Stimulated activated CD8-positive, alpha-beta memory T cell treated with anti-CD3 and anti-CD28 coated beads, Interleukin-12 subunit alpha, Interleukin-12 subunit beta, amount 100 ng/mL, for 4 hours (primary cell): ENCODE measurements around the gene TEK.

Experiments used
- DNase-seq: peaks from one replicate; pipeline ENCODE4 v3.0.0-alpha.2; 2020; ENCODE audit warnings: low read depth

The TEK gene

DNA sequence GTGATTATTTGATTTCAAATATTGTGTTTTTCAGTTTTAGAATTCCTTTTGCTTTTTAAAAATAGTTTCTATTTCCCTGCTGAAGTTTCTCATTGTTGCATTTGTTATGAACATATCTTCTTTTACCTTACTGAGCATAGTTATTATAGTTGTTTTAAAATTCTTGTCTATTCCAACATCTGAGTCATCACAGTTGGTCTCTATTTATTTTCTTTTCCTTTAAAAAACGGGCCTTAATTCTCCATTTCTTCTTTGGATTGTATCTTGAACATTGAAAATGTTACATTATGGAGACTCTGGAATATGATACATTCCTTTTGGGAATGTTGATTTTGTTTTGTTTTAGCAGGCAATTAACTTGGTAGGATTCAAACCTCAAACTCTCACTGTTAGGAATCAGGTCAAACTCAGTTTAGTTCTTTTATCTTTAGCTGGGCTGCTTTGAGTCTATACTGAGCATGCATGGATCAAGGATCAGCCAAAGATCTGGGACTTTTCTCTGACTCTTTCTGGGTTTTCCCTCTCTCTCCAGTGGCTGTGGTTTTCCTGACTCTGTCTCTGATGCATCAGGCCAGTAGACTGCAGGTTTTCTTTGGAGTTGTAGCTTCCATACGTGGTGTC lies 70.3 kb downstream of the TEK start:
- DNase-seq, result no peak

DNA sequence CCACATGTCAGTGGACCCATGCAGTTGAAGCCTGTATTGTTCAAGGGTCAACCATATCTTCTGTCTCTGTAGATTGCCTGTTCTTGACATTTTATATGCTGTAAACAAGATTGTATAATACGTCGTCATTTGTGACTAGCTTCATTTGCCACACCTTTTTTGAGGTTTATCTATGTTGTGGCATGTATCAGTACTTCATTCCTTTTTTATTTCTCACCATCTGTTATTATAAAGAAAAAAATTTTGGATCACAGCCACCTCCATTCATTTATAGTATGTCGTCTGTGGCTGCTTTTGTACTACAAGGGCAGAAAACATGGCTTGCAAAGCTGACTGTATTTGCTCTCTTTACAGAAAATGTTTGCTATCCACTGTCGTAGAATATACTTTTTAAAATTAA lies 72.4 kb downstream of the TEK start:
- no peak for DNase-seq

DNA sequence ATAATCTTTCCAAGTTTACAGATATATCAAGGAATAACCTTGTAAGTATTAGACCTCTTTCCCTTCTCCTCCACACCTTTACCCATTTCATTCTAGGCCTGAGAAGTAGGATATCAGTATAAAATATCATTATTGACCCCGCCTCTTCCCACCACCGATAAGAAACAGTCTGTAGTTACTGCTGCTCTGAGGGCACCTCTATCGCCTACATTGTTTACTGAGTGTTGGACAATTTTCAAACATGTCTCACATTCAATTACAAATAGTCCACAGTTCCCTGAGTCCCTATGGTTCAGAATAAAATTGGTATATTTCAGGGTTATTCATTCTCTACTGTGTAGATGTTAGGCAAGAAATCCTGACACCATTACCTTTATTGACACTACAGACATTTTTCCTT lies 73.4 kb downstream of the TEK start:
- DNase-seq, result no peak

DNA sequence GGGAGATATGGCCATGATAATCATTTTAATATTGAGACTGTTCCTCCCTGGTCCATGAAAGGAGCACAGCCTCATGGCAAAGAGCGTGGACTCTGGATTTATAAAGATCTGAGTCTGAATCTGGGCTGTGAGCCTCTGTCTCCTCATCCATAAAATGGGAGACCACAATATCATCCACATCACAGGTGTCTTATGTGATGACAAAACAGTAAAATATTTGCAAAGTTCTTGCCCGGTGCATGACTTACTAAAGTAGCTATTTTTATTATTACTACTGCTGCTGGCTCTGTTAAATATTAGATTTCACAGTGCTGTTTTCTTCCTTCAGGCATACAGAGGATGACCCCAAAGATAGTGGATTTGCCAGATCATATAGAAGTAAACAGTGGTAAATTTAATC lies 74.1 kb downstream of the TEK start:
- no peak for DNase-seq

DNA sequence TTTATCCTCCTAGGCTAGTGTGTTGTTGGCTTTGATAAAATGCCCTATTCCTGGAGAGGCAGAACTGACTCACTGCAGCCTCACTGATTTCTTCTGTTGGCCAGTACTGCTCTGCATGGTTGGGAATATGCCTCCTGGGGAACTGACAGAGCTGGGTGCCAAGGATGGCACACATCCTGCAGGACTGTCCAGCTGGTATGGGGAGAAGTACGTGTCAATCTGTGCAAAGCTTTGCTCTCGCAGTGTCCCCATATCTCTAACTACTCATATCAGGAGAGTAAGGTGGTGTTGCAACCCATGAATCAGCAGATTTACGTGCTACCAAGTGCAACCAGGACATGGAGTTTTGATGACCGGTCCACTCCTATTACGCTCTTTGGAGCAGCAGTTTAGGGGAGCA lies 74.7 kb downstream of the TEK start:
- no peak for DNase-seq

DNA sequence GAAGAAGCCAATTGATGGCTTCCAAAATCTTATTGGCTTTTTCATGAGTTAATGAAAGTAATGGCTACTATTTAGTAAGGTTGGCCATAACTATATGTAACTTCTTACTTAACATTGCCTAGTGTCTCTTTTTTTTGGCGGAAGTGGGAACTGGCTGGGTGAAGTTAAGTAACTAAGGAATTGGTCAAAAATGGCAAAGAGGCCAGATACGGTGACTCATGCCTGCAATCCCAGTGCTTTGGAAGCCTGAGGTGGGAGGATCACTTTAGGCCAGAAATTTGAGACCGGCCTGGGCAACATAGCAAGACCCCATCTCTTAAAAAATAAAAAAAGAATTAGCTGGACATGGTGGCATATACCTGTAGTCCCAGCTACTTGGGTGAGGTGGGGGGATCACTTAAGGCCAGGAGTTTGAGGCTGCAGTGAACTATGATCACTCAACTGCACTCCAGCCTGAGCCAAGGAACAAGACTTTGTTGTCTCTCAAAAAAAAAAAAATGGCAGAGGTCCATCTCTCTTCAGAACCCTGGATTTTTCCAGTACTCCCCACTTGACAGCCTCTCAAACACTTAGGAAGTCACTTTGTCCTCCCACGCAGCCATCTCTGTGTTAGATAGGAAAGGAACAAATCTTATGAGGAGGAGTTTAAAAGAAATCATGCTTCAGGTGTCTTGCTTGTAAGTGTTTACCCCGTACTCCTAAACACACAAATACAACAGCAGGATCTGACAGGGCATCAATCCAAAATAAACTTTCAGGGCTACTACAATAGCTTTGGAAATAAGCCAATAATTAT lies 75.7 kb downstream of the TEK start:
- DNase-seq, result no peak

DNA sequence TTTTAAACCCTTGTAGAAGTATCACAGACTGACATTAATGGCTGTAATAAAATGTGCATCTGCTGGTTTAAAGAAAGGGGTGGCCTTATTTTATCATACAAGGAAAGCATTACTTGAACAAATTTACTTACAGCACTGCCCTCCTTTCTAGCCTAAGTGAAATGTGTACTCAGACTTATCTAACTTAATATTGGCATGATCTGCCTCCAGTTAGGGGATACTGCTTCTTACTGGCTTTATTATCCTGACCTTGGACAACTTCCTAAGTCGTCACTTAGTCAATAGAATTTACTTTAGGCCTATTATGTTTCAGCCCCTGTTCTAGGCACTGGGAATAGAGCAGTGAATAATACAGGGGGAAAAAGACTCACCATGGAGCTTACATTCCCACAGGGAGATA lies 79.4 kb downstream of the TEK start:
- DNase-seq, result no peak

DNA sequence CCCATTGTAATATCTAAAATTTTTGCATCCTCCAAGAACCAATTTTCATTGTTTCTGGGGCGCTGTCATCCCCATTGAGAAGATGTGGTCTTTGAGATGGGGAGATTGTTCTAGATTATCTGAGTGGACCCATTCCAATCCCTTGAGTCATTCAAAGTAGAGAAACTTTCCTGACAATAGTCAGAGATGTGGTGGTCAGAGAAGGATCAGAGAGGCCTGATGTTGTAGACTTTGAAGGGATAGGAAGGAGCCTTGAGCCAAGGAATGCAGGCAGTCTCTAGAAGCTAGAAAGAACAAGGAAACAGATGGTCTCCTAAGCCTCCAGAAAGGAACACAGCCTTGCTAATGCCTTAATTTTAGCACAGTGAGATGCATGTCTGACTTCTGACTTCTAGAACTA lies 80.4 kb downstream of the TEK start:
- no peak for DNase-seq

DNA sequence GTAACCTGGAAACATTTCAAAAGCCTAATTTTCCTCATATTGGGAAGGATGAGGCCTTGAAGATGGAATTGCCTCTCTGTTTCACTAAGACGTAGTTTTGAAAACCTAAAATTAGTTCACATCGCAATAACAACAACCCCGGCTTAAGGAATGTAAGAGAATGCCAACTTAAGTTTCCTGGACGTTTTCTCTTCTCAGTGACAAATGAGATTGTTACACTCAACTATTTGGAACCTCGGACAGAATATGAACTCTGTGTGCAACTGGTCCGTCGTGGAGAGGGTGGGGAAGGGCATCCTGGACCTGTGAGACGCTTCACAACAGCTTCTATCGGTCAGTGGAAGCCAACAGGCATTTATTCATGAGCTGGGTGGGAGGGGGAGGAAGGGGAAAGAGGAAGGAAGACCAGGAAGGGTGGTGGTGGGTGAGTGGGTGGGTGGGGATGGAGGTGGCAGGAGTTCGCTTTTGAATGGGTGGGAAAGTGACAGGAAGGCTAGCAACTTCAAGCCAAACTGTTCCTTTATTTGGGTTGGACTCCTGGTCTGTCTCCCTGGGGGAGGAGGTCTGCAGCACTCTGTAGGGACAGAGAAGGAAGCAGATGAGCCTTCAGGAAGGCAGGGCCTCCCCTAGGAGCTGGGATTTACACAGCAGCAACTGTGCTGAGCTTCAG lies 83.4 kb downstream of the TEK start:
- no peak for DNase-seq

DNA sequence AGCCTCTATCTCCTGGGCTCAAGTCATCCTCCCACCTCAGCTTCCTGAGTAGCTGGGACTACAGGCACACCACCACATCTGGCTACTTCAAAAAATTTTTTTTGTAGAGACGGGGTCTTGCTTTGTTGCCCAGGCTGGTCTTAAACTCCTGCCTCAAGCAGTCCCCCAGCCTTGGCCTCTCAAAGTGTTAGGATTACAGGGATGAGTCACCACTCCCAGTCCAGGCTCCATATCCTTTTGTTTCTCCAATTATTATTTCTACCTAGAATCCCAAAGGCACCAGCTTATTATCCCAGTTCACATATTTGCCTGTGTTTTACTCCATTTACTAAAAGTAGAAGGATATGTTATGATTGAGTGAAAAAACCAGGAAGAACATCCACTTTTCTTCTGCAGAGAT lies 84.9 kb downstream of the TEK start:
- DNase-seq, result no peak

DNA sequence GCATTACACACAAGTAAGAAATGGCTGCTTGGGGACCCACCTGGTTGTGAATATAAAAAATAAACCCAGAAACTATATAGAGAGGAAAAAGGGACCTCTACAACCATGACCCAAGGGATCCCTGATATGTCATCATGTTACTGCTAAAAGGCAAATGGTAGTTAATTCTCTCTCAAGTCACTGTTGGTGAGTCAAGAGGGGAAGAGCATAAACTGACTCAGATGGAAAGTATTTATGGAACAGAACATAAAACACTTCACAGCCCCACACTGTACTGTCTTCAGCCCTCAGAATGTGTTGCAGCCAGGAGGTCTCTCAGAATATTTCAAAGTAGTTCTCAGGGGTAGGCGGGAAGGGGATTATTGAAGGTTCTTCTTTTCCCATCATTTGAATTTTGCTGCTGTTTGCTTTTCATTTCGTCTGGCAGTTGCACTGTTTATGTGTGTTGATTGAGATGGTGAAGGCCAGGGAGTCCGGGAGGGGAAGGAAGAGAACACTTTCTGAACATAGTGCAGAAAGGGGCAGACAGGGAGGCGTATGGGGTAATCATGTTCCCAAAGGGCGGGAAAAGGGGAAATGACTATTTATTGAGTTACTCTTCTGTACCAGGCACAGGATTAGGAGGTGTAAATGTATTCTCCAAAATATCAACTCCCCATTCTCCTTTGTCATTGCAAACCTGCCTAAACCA lies 85.5 kb downstream of the TEK start:
- no peak for DNase-seq

DNA sequence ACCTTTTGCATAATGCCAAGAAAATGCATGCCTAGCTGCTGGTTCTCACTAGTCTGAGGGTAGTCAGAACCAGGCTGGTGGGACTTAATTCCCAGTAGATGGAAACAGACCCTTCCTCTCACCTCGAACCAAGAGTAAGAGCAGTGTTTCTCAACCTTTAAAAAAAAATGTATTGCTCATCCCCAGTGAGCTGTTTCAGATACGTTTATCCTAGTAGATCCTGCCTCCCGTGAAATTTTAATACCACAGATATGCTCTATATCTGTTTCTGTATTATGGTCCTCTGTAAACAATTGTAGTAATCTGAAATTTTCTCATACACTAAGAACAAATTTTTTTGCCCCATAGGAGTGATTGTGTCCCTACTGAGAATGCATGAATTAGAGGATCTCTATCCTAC lies 86.2 kb downstream of the TEK start:
- DNase-seq, result no peak

DNA sequence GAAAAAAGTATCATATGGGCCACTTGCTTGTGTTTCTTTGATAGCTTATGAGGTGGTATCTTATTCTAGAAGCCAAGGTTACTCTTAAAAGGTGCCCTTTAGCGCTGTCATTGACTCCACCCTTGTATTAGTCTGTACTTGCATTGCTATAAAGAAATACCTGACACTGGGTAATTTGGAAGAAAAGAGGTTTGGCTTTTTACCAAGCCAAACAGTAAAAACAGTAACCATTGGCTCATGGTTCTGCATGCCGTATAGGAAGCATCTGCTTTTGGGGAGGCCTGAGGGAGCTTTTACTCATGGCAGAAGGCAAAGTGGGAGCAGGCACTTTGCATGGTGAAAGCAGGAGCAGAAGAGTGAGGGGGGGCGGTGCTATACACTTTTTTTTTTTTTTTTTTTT lies 87.4 kb downstream of the TEK start:
- no peak for DNase-seq

DNA sequence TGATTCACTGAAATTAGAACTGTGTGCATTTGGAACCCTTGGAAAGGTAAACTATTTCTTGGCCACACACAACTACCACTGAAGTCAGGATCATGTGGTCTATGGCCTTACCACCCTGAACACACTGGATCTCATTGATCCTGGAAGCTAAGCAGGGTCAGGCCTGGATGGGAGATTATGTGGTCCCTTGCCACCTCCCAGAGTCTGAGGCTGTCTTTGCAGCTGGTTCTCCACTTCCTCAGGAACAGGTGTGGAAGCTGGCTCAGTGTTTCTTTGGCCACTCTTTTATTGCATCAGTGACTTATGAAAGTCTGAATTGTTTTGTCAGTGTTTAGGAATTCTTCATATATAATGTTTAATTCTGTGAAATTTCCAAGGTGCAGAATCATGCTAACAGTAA lies 89.2 kb downstream of the TEK start:
- no peak for DNase-seq

DNA sequence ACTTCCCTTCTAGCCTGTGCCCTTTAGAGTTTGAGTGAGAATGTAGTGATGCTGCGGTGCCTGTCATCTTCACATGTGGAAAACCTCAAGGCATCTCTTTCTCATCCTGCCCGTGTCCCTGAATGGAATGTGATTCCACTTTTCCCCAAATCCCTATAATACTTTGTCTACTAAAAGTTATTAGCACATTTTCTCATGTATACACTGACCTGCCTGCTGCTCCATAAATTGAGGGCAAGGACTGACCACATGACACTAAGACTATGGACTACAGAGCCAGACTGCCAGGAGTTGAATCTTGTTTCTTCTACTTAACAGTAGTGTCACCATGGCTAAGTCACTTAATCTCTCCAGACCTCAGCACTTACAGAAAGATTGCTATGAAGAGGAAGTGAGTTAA lies 93.0 kb downstream of the TEK start:
- no peak for DNase-seq

DNA sequence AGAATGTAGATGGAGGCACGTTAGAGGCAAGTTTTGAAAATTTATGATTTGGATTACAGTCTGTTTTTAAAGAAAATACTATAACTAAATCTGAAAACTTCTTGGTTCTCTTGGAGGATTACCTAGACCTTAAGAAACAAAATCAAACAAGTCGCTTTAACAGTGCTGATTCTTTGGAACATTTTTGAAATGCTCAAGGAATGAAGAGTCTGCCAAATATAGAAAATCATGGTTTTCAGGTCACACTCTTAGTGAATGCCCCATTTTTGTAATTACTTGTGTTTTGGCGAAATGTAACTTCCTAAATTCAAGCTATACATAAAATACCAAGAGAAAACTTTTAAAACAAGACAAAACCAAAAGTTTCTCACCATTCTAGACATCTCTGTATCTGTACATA lies 94.8 kb downstream of the TEK start:
- DNase-seq, result no peak

DNA sequence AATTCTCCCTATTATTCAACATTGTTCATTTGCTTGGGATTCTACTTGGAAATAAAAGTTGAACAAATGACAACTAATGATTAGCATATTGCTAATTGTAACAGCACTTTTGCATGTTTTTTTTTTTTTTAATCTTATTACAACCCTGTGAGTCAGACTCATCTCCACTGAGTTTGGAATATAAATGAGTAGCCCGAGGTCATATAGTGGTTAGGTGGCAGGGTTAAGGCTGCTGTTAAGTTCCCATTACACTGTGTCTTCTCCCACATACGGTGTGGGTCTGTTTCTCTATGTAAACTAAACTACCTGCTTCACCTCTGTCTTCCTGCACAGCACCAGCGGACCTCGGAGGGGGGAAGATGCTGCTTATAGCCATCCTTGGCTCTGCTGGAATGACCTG lies 95.6 kb downstream of the TEK start:
- no peak for DNase-seq

DNA sequence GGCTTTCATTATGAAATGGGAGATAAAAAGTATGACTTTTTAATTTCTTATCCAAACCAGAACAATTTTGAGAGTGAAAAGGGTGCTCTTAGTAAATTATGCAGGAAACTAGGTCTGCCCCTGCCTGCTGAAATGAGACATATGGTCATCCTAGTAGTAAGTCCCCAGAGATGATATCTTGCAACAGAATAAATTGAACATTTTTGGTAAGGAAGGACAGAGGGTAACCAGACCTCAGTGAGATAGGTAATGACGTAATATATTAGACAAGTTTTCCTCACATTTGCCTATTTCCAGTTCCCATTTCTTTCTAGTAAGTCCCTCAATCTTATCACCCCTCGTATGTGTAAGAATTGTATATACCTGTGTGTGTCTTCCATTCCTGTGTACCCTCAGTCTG lies 96.2 kb downstream of the TEK start:
- DNase-seq, result no peak

DNA sequence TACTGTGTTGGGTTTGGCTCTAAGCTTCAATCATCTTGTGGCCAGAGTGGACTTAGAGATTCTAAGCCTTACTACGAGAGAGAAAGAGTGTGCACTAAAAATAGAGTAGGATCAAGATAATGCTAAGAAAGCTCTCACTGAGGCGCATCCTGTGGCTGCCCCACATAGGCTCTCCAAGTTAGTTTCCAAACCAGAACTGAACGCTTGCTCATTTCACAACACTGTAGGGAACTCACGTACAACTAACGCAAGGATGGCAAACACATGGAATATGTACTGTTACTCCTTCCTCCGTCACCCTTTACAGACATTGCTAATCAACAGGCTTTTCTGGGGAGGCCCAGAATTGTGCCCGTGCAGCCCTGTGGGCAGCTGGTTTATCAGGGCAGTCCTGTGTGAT lies 97.0 kb downstream of the TEK start:
- no peak for DNase-seq

DNA sequence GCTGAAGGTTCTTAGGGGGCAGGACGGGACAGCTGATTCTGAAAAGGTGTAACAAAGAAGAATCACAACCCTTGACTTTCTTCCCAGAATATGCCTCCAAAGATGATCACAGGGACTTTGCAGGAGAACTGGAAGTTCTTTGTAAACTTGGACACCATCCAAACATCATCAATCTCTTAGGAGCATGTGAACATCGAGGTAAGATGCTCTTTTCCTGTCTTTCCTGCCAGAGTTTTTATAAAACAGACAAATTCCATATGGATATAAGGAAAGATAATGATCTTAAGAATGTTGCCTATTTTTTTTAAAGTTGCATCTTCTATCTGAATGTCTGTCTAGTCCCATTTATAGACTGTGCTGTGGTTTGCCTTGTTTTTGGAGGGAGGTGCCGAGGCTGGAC lies 100.0 kb downstream of the TEK start:
- no peak for DNase-seq

DNA sequence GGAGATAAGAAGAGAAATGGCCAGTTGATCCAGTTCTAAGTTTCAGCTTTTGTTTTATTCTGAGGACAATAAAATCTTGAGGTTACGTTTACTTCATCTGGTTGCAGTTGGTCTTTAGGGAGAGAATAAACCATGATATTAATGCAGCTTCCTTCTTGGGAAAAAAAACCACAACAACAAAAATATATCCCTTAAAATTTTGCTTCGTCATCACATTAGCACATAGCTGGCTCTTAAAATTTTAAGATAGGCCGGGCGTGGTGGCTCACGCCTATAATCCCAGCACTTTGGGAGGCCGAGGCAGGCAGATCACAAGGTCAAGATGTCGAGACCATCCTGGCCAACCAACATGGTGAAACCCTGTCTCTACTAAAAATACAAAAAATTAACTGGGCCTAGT lies 101.6 kb downstream of the TEK start:
- DNase-seq, result no peak

DNA sequence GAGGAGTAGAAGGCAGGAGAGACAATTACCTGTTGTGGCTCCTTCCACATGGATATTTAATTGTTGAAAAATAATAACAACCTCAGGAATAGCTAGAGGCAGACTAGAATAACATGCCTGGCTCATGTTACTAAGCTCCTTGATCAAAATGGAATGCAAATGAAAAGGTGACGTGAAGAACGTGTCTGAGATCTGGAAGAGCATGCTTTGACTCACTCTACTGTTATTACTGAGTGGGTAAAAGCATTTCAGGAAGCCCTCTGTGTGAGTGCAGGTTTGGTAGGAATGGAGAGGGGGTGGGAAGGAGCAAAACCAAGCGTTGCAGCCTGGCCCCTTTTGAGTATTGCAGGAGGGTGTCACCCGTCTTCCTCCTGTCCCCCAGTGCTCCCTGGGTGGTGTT lies 103.2 kb downstream of the TEK start:
- DNase-seq, result no peak

DNA sequence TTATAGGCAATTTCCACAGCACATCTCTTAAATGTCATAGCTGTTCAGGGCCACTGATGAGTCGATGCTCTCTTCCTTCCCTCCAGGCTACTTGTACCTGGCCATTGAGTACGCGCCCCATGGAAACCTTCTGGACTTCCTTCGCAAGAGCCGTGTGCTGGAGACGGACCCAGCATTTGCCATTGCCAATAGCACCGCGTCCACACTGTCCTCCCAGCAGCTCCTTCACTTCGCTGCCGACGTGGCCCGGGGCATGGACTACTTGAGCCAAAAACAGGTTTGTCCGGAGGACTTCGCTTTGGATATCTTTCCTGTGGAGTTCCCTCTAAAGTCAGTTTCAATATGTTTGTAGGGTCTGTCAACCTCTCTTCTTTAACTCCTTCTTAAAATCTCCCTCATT lies 103.6 kb downstream of the TEK start:
- DNase-seq, result no peak
